ENCODE measurements around the gene SEMA4B.

- TF ChIP-seq TAF1 (IDR thresholded peaks at IDR 0.05; ENCODE audit: low read depth, low read length) (no peak), POLR2AphosphoS5 (IDR thresholded peaks at IDR 0.05; ENCODE audit: low read depth, low read length) (no peak), POLR2A (IDR thresholded peaks at IDR 0.05; ENCODE audit: low read depth, low read length) (no peak), POU2F2 (IDR thresholded peaks at IDR 0.05; ENCODE audit: low read depth, low read length) (no peak), SPI1 (IDR thresholded peaks at IDR 0.05; ENCODE audit: low read depth, low read length) (0 out of 2 replicates have a peak, but pooled peaks have one; percentile 11)
Observed at GRCh38 chr15:90232196-90232595, 31.1 kb downstream of the SEMA4B start.
